Endothelial cell of umbilical vein (primary cell): ENCODE data around the gene AFDN.

ENCODE experiments used
- EZH2 ChIP-seq: IDR thresholded peaks from 2 replicates; pipeline ENCODE4 v1.6.1; 2012; ENCODE audit warnings: borderline replicate concordance, low read depth, mild to moderate bottlenecking, moderate library complexity, low read length, inconsistent platforms; ENCODE audit not compliant: severe bottlenecking
- FOS ChIP-seq: IDR thresholded peaks from 2 replicates; pipeline ENCODE4 v1.6.1; 2011; ENCODE audit warnings: mild to moderate bottlenecking, low read length, moderate library complexity, borderline replicate concordance; ENCODE audit not compliant: insufficient read depth
- GATA2 ChIP-seq: IDR thresholded peaks from 2 replicates; pipeline ENCODE4 v1.7.0; 2011; ENCODE audit warnings: low read depth, mild to moderate bottlenecking, moderate library complexity, mixed read lengths, low read length; ENCODE audit not compliant: insufficient read length, insufficient read depth
- JUN ChIP-seq: IDR thresholded peaks from 2 replicates; pipeline ENCODE4 v1.6.1; 2011; ENCODE audit warnings: borderline replicate concordance, low read depth; ENCODE audit not compliant: insufficient read length, insufficient read depth
- MYC ChIP-seq: IDR thresholded peaks from one replicate; pipeline ENCODE4 v1.6.1; 2011; ENCODE audit warnings: mild to moderate bottlenecking, low read depth, low read length
- POLR2A ChIP-seq: IDR thresholded peaks from 2 replicates; pipeline ENCODE4 v1.6.1; 2012; ENCODE audit warnings: low read depth, mild to moderate bottlenecking, control low read depth, low read length
- POLR2AphosphoS5 ChIP-seq: IDR thresholded peaks from 2 replicates; pipeline ENCODE4 v1.6.1; 2012; ENCODE audit warnings: low read depth, mild to moderate bottlenecking, control low read depth, low read length, moderate library complexity; ENCODE audit not compliant: insufficient read depth
- TF ChIP-seq, protein P1 (sequence below): IDR thresholded peaks from 2 replicates; pipeline ENCODE4 v1.6.1; 2011; ENCODE audit not compliant: insufficient read depth, insufficient read length
- TF ChIP-seq, protein P2 (sequence below), 2 donors: IDR thresholded peaks; 1 replicate in 1 of 2; 2 replicates in 1 of 2; pipeline ENCODE4 v1.5.1; 2011; ENCODE audit warnings: low read length in 2 of 2, mild to moderate bottlenecking in 2 of 2, moderate library complexity in 2 of 2, control low read depth in 1 of 2, inconsistent platforms in 1 of 2, low read depth in 1 of 2; ENCODE audit not compliant: insufficient read depth in 1 of 2; ENCODE audit errors: extremely low read depth in 1 of 2

DNA sequence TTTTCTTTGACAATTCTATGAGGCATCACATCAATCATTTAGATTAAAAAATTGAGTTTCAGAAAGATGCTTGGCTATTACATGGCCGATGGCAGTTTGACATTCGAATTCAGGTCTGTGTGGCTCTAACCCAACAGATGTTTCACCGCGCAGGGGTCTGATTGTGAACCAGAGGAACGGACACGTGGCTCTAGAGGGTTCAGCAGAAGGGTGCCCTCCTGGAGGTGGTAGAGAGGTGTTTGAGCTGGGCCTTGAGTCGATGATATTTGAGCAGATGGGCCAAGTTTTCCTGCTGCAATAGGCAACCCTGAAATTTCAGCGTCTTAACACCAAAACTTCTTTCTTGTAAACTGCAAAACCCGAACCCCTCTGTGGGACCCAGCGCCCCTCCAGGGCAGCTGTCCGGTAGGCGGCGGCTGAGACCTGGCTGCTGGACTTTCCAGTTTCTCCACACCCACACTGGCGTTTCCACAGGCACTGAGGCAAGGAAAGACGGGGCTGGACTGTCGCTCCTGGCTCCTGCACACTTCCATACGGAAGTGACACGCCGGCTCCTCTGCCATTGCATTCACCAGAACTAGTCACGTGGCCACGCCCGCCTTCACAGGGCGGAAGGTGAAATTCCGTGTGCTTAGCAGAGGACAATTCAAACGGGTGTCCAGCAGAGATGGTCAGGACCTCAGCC lies 11.3 kb upstream of the AFDN start:
- TF ChIP-seq EZH2, result no peak
- TF ChIP-seq, protein P1, sequence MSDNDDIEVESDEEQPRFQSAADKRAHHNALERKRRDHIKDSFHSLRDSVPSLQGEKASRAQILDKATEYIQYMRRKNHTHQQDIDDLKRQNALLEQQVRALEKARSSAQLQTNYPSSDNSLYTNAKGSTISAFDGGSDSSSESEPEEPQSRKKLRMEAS, result no peak
- TF ChIP-seq POLR2A, result no peak
- no peak for TF ChIP-seq POLR2AphosphoS5
- TF ChIP-seq, protein P2, sequence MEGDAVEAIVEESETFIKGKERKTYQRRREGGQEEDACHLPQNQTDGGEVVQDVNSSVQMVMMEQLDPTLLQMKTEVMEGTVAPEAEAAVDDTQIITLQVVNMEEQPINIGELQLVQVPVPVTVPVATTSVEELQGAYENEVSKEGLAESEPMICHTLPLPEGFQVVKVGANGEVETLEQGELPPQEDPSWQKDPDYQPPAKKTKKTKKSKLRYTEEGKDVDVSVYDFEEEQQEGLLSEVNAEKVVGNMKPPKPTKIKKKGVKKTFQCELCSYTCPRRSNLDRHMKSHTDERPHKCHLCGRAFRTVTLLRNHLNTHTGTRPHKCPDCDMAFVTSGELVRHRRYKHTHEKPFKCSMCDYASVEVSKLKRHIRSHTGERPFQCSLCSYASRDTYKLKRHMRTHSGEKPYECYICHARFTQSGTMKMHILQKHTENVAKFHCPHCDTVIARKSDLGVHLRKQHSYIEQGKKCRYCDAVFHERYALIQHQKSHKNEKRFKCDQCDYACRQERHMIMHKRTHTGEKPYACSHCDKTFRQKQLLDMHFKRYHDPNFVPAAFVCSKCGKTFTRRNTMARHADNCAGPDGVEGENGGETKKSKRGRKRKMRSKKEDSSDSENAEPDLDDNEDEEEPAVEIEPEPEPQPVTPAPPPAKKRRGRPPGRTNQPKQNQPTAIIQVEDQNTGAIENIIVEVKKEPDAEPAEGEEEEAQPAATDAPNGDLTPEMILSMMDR (IDR thresholded peaks at IDR 0.05; ENCODE audit: extremely low read depth in 1 of 2, insufficient read depth in 1 of 2, low read depth in 1 of 2, low read length in 2 of 2), result no peak
- no peak for TF ChIP-seq MYC
- no peak for TF ChIP-seq GATA2
- no peak for TF ChIP-seq FOS
- no peak for TF ChIP-seq JUN
